ENCODE measurements around the gene ATP8B3.

DNA sequence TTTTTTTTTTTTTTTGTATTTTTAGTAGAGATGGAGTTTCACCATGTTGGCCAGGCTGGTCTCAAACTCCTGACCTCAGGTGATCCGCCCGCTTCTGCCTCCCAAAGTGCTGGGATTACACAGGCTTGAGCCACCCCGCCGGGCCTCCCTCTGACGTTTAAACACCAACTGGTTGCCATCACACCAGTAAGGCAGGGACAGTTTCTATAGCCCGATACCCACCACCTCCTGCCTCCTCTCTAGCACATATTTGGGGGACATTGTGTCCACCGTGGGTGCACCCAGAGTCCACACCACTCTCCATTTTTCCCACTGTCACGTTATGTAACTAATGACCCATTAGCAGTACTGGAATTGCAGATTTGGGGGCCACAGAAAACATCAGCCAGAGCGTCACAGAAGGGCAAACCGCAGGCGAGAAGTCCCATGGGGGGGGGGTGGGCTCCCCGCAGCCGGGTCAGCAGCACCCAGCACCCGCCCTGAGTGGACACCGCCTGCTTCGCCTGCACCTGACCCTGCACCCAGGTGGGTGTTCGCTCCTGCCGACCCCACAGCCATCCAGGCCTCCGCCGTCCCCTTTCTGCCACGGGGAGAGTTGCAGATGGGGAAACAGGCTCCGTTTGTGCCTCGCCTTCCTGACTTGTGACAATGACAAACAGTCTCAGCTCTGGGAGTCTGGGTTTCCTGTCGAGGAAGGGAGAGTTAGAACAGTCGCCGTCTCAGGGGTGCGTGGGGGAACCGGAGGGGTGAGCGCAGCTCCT is 55.2 kb downstream of the ATP8B3 start:
- TF ChIP-seq CTCF (IDR thresholded peaks at IDR 0.05) (no peak), POLR2A (IDR thresholded peaks at IDR 0.05) (no peak)

All from Peyer's patch (tissue), 4 donors.